Measurements from ENCODE around the gene GRP.

DNA sequence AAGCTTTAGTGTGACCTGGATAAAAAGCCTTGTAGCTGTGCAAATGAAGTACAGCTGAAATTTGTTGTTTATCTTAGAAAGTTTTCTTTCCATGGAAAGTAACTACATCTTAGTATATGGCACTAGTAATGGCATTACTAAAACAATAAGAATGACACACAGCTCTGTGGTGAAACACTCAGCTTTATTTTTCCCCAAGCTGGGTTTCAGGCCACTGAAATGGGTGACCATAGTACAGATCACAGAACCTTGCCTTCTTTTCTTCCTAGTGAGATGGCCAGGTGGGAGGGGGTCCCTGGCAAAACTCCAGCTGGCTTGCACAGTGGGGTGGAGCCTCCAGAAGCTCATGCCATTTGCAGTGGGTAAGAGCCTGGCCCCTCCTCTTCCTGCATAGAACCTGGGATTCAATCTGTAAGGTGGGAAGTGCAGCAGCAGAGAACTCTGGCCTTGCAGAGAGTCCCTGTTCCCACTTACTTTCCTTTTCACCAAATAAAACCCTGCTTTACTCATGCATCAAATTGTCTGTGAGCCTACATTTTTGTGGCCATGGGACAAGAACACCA lies 17.6 kb upstream of the GRP start:
- TF ChIP-seq TCF12 (IDR thresholded peaks at IDR 0.05; ENCODE audit: low read depth, low read length) (no peak), HDAC6 (IDR thresholded peaks at IDR 0.05; ENCODE audit: unreplicated experiment) (no peak), TCF7 (IDR thresholded peaks at IDR 0.05; ENCODE audit: borderline replicate concordance) (no peak)
- TF ChIP-seq, protein P1, sequence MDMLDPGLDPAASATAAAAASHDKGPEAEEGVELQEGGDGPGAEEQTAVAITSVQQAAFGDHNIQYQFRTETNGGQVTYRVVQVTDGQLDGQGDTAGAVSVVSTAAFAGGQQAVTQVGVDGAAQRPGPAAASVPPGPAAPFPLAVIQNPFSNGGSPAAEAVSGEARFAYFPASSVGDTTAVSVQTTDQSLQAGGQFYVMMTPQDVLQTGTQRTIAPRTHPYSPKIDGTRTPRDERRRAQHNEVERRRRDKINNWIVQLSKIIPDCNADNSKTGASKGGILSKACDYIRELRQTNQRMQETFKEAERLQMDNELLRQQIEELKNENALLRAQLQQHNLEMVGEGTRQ (IDR thresholded peaks at IDR 0.05; ENCODE audit: borderline replicate concordance, low read depth, low read length) = no peak
- TF ChIP-seq, protein P2, sequence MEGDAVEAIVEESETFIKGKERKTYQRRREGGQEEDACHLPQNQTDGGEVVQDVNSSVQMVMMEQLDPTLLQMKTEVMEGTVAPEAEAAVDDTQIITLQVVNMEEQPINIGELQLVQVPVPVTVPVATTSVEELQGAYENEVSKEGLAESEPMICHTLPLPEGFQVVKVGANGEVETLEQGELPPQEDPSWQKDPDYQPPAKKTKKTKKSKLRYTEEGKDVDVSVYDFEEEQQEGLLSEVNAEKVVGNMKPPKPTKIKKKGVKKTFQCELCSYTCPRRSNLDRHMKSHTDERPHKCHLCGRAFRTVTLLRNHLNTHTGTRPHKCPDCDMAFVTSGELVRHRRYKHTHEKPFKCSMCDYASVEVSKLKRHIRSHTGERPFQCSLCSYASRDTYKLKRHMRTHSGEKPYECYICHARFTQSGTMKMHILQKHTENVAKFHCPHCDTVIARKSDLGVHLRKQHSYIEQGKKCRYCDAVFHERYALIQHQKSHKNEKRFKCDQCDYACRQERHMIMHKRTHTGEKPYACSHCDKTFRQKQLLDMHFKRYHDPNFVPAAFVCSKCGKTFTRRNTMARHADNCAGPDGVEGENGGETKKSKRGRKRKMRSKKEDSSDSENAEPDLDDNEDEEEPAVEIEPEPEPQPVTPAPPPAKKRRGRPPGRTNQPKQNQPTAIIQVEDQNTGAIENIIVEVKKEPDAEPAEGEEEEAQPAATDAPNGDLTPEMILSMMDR (IDR thresholded peaks at IDR 0.05 in 2 of 3, conservative IDR thresholded peaks at IDR 0.05 in 1 of 3; ENCODE audit: control insufficient read depth in 2 of 3, extremely low read depth in 1 of 3, insufficient read depth in 1 of 3, low read depth in 3 of 3, low read length in 3 of 3) = no peak
